SK-N-MC (cell line): ENCODE measurements around the gene C16orf95.

Source experiments
- DNase-seq: peaks from one replicate; pipeline ENCODE4 v3.0.0-alpha.2; 2011; ENCODE audit warnings: low read depth, low spot score
- H3K27ac ChIP-seq: fragments of 200-600 bp; sonication (generic); 2 replicates; pipeline ENCODE4 v1.5.1; 2016; ENCODE audit warnings: mixed run types
- H3K36me3 ChIP-seq: fragments of 200-600 bp; sonication (generic); 2 replicates; pipeline ENCODE4 v1.6.1; 2017; ENCODE audit warnings: antibody characterized with exemption, low read length, mixed read lengths; ENCODE audit not compliant: insufficient read depth
- H3K4me3 ChIP-seq: fragments of 200-600 bp; sonication (generic); 2 replicates; pipeline ENCODE4 v1.5.1; 2016
- H3K9ac ChIP-seq: fragments of 200-600 bp; sonication (generic); 2 replicates; pipeline ENCODE4 v1.8.0; 2017; ENCODE audit warnings: mixed run types, mixed read lengths; ENCODE audit not compliant: insufficient read length
- H3K9me3 ChIP-seq: fragments of 200-600 bp; sonication (generic); 2 replicates; pipeline ENCODE4 v1.6.1; 2017; ENCODE audit warnings: low read depth, mild to moderate bottlenecking, antibody characterized with exemption, low read length, moderate library complexity, mixed read lengths
- EZH2 ChIP-seq: fragments of 200-600 bp; sonication (generic); IDR thresholded peaks from one replicate; pipeline ENCODE4 v1.6.1; 2017; ENCODE audit warnings: antibody characterized with exemption
- FOXP2 ChIP-seq: optimal IDR thresholded peaks from 2 replicates; pipeline ENCODE3; 2011; ENCODE audit warnings: mild to moderate bottlenecking, moderate library complexity; ENCODE audit not compliant: insufficient read depth; ENCODE audit errors: extremely low read length, control extremely low read depth
- POLR2AphosphoS5 ChIP-seq: IDR thresholded peaks from 2 replicates; pipeline ENCODE4 v1.6.1; 2012; ENCODE audit warnings: mild to moderate bottlenecking, low read depth, low read length, borderline replicate concordance

The C16orf95 gene

DNA sequence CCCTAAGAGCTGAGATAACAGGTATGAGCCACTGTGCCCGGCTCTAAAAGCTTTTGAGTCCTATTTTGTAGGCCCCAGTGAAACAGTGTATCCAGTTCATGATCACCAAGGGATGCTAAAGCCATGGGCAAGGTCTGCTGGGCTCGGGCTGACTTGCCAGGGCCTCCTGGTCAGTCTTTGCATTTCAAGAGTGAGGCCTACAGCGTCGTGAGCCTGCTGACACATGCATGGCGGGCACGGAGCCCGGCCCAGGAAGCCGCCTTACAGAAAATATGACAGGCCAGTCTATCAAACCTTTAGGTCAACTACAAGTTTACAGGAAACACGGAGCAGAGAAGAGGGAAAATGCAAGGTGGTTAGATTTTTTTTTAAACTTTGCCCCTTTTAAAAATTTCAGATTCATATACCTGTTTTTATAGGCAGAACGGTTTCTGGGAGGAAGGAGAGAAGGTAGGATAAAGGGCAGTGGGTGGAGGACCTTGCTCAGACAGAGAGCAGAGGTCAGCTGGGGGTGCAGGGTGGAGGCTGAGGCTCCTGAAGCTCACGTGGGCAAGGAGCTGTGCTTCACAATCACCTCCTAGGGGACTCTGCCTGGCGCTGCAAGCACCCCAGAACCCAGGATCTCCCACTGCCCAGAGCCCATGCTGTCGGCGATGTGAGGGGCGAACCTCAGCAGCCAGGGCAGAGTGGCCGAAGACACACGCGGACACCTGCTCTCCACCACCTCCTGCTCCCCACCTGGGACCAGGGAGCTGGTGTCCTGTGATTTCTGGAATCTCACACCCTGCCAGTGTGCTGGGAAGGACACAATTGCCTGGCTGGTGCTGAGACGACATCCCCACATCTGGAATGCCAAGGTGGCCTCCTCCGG, 21.3 kb downstream of the C16orf95 start:
- H3K9me3 ChIP-seq = no peaks in the 10 kb centered on the region
- no peak overlapping the region for H3K4me3 ChIP-seq
- no peak overlapping the region for H3K27ac ChIP-seq
- H3K9ac ChIP-seq = no peak overlapping the region
- H3K36me3 ChIP-seq = no peaks in the 10 kb centered on the region
- DNase-seq = no peak
- no peak for TF ChIP-seq POLR2AphosphoS5
- TF ChIP-seq FOXP2 = no peak
- TF ChIP-seq EZH2 = no peak

DNA sequence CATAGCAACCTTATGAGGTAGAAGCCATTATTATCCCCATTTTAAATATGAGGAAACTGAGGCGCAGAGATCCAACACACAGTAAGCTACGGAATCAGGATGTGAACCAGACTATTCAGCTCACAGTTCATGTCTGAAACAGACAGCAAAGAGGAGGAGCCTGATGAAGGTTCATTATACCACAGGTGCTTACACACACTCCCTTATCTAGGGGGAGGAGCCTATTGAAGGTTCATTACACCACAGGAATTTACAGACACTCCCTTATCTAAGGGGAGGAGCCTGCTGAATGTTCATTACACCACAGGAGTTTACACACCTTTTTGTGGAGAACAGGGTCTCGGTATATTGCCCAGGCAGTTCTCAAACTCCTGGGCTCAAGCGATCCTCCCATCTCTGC, 21.9 kb downstream of the C16orf95 start:
- Histone ChIP-seq H3K9me3 (no peaks in the 10 kb centered on the region), H3K27ac (no peak overlapping the region), H3K4me3 (no peak overlapping the region), H3K9ac (no peak overlapping the region), H3K36me3 (no peaks in the 10 kb centered on the region)
- TF ChIP-seq POLR2AphosphoS5 = no peak
- TF ChIP-seq EZH2 = no peak
- TF ChIP-seq FOXP2 = no peak
- DNase-seq = no peak

DNA sequence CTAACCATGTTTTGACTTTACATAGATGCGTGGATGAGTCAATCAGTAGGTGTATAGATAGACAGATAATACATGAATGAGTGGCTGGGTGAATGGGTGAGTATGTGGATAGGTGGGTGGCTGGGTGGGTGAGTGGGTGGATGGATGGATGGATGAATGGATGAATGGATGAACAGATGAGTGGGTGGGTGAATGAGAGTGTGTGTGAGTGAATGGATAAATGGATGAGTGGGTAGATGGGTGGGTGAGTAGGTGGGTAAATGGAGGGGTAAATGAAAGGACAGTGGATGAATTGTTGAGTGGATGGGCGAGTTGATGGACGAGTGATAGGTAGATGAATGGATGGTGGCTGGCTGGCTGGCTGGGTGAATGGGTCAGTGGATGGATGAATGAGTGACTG, 23.2 kb downstream of the C16orf95 start:
- no peak for DNase-seq
- H3K36me3 ChIP-seq = no peaks in the 10 kb centered on the region
- no peak overlapping the region for H3K4me3 ChIP-seq
- H3K27ac ChIP-seq = no peak overlapping the region
- no peaks in the 10 kb centered on the region for H3K9me3 ChIP-seq
- TF ChIP-seq EZH2 = no peak
- TF ChIP-seq FOXP2 = no peak
- TF ChIP-seq POLR2AphosphoS5 = no peak
- no peak overlapping the region for H3K9ac ChIP-seq

DNA sequence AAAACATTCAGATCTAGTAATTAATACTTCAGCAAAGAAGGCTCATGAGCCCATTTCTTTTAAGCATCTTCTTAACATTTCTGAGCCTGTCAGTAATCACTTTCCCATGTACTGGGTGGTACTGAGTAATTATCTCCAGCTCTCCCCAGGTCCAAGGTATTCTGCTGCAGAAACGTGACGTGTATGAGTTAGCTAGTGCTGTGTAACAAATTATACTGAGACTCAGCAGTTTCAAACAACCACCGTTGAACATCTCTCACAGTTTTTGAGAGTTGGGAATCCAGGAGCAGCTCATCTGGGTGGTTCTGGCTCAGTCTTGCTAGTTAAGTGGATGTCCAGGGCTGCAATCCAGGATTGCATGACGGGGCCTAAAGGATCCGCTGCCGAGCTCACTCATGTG, 25.2 kb downstream of the C16orf95 start:
- no peak overlapping the region for H3K4me3 ChIP-seq
- TF ChIP-seq POLR2AphosphoS5 (no peak), FOXP2 (no peak), EZH2 (no peak)
- H3K36me3 ChIP-seq = no peaks in the 10 kb centered on the region
- H3K27ac ChIP-seq = no peak overlapping the region
- no peak for DNase-seq
- no peak overlapping the region for H3K9ac ChIP-seq
- no peaks in the 10 kb centered on the region for H3K9me3 ChIP-seq

DNA sequence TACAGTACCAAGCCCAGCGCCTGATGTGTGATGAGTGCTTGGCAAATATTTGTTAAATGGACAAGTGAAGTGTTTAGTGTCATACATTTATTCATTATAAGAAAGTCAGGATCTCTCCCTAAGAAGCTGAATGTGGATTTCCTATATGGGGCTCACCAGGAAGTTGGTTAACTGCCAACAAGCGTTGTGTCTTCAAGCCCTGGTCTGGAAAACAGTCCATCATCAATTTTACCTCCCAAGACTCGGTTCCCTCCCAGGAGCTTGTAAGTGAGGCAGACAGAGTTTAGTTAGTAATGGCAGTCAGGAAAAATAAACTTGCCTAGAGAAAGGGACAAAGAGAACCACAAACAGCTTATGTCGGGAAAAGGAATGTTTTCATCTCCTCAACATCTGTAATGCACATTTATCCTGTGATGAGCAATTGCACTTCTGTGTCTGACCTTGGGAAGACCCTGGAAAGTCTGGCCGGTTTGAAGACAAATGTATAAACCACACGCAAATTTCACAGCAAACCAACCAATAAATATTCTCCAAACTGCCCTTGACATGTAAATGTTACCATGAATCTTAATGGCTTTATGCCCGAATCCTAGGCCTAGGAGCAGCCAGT, 28.3 kb downstream of the C16orf95 start:
- Histone ChIP-seq H3K4me3 (no peak overlapping the region), H3K27ac (no peak overlapping the region), H3K9ac (no peak overlapping the region), H3K9me3 (no peaks in the 10 kb centered on the region), H3K36me3 (no peaks in the 10 kb centered on the region)
- TF ChIP-seq EZH2 = no peak
- no peak for TF ChIP-seq FOXP2
- no peak for TF ChIP-seq POLR2AphosphoS5
- no peak for DNase-seq

DNA sequence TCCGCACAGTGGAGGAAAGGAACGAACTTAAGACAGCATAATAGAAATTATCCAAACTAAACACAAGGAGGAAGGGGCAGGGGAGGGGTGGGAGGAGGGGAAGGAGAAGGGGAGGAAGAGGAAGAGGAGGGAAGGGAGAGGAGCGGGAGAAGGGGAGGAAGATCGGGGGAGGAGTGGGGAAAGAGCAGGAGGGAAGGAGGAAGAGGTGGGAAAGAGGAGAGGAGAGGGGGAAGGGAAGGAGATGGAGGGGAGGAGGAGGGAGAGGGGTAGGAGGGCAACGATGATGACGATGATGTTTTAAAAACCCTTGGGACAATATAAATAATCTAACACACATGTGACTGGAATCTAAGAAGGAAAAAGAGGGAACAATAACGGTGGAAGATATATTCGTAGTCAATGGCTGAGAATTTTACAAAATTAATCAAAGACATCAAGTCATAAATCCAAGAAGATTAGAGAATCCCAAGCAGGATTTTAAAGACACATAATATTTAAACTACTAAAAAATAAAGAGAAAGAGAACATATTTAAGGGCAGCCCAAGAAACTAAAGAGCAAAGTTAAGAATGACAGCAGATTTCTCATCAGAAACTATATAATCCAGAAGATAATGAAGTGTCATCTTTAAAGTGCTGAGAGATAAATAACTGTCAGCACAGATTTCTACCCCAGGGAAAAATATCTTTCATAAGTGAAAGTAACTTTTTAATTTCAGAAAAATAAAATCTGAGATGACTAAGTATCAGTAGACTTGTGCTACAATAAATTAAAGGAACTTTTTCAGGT, 30.2 kb downstream of the C16orf95 start:
- H3K4me3 ChIP-seq = no peak overlapping the region
- no peak overlapping the region for H3K9ac ChIP-seq
- H3K27ac ChIP-seq = no peak overlapping the region
- no peak for TF ChIP-seq FOXP2
- TF ChIP-seq POLR2AphosphoS5 = no peak
- no peak for TF ChIP-seq EZH2
- H3K9me3 ChIP-seq = no peaks in the 10 kb centered on the region
- no peaks in the 10 kb centered on the region for H3K36me3 ChIP-seq
- no peak for DNase-seq

DNA sequence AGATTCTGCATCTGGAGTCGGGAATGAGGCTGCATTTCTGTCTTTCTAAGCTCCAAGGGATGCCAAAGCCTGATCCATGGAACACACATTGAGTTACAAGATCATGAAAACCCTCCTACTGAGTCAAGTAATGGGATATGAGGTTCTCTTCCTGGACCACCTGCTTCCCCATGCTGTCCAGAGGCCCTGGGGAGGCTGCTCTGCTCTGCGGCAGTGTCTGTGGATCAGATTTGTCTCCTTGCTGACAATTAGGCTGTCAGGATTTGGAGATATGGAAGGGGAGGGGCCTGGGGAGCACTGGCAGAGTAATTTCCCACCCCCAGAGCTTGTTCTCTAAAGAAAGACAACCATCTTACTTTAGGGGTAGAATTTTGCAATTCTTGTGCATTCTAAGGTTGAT, 33.0 kb downstream of the C16orf95 start:
- TF ChIP-seq FOXP2 (no peak), EZH2 (no peak), POLR2AphosphoS5 (no peak)
- H3K27ac ChIP-seq = no peak overlapping the region
- H3K9ac ChIP-seq = no peak overlapping the region
- H3K36me3 ChIP-seq = no peaks in the 10 kb centered on the region
- H3K4me3 ChIP-seq = no peak overlapping the region
- DNase-seq = no peak
- H3K9me3 ChIP-seq = no peaks in the 10 kb centered on the region

DNA sequence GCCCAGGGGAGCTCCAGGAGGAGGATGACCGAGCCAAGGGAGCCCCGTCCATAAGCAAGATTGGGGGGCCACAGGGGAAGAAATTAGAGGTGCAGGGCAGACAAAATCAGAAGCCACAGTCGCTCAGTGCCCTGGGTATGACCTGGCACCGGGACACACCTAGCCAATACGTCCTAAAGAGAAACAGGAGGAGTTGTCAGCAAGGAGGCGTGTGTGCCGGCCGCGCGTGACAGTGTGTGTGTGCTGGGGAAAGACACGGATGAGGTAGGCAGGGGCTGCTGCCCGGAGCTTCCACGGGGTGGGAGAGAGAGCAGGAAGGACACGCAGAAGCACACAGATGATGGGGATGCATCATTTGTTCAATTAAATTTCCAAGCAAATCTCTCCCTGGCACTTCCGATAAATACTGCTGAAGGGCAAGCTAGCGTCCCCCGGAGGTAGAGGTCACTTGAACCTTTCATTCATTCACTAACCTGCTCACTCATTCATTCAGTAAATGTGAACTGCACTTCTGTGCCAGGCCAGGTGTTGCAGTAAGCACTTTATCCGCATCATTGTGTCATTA, 38.0 kb downstream of the C16orf95 start:
- no peak for DNase-seq
- Histone ChIP-seq H3K36me3 (no peaks in the 10 kb centered on the region), H3K9me3 (no peaks in the 10 kb centered on the region), H3K9ac (no peak overlapping the region), H3K4me3 (no peak overlapping the region), H3K27ac (no peak overlapping the region)
- TF ChIP-seq FOXP2 = no peak
- TF ChIP-seq EZH2 = no peak
- TF ChIP-seq POLR2AphosphoS5 = no peak
